IMR-90 (cell line): ENCODE measurements around the gene CAND2. TPM values are rescaled to one million over a fixed set of nuclear protein-coding genes. Genes with fewer than 3 reads are reported as not detected.

Source experiments
- ATAC-seq: fragments of 200-7000 bp; cut with Tn5 transposase; 2 replicates; pipeline ENCODE4 v1.9.1; 2020; ENCODE audit warnings: low read depth, mild to moderate bottlenecking, moderate library complexity
- BruUV-seq: library from RNA; stranded (reverse); fragments of 400-500 nt; replicated peaks from 2 replicates; lab custom pipeline; 2021; lab: Mats Ljungman, UMichigan
- CTCF ChIA-PET: fragments of 300-600 bp; formaldehyde crosslinking; extraction: SDS; loops from one replicate; lab custom pipeline; 2021; ENCODE audit warnings: antibody characterized with exemption; lab: Yijun Ruan, JAX
- POLR2A ChIA-PET: fragments of 300-600 bp; sonication (Branson Sonifier 250); formaldehyde crosslinking; loops from one replicate; lab custom pipeline; 2022; ENCODE audit warnings: antibody characterized with exemption; ENCODE audit not compliant: unreplicated experiment; lab: Charles Lee
- DNase-seq: peaks from one replicate; pipeline ENCODE4 v3.0.0; 2013
- H2AFZ ChIP-seq: replicated peaks from 2 replicates; pipeline ENCODE3; 2013; ENCODE audit warnings: low read length, mild to moderate bottlenecking; ENCODE audit not compliant: poor library complexity
- H2AK5ac ChIP-seq: 2 replicates; pipeline ENCODE4 v1.6.1; 2013; ENCODE audit warnings: low read depth, low read length, inconsistent platforms
- H2AK9ac ChIP-seq: replicated peaks from 2 replicates; pipeline ENCODE3; 2013; ENCODE audit warnings: mild to moderate bottlenecking, low read depth, low read length, moderate library complexity; ENCODE audit not compliant: poor library complexity
- H2BK120ac ChIP-seq: 2 replicates; pipeline ENCODE4 v1.6.1; 2013; ENCODE audit warnings: low read depth, low read length, inconsistent platforms
- H2BK15ac ChIP-seq: 3 replicates; pipeline ENCODE4 v1.6.1; 2013; ENCODE audit warnings: low read depth, low read length, inconsistent platforms
- H2BK20ac ChIP-seq: 2 replicates; pipeline ENCODE4 v1.6.1; 2013; ENCODE audit warnings: low read depth, mild to moderate bottlenecking, inconsistent platforms, low read length, moderate library complexity
- H2BK5ac ChIP-seq: 2 replicates; pipeline ENCODE4 v1.6.1; 2013; ENCODE audit warnings: mild to moderate bottlenecking, low read depth, low read length, inconsistent platforms; ENCODE audit not compliant: poor library complexity, severe bottlenecking
- H3K14ac ChIP-seq: replicated peaks from 2 replicates; pipeline ENCODE4 v1.6.1; 2013; ENCODE audit warnings: low read depth, low read length, inconsistent platforms
- H3K18ac ChIP-seq: 2 replicates; pipeline ENCODE4 v1.6.1; 2013; ENCODE audit warnings: low read depth, low read length, control low read depth
- H3K23ac ChIP-seq: 2 replicates; pipeline ENCODE4 v1.6.1; 2013; ENCODE audit warnings: low read depth, low read length, inconsistent platforms
- H3K27ac ChIP-seq: 2 replicates; pipeline ENCODE4 v1.5.1; 2013; ENCODE audit warnings: mild to moderate bottlenecking, control low read depth, low read length; ENCODE audit not compliant: insufficient read depth
- H3K27me3 ChIP-seq: 2 replicates; pipeline ENCODE4 v1.6.1; 2013; ENCODE audit warnings: low read length; ENCODE audit not compliant: control insufficient read depth, insufficient read depth
- H3K36me3 ChIP-seq: 2 replicates; pipeline ENCODE4 v1.6.1; 2013; ENCODE audit warnings: low read length, mixed read lengths; ENCODE audit not compliant: control insufficient read depth, insufficient read depth
- H3K4ac ChIP-seq: 2 replicates; pipeline ENCODE4 v1.6.1; 2013; ENCODE audit warnings: low read depth, low read length, inconsistent platforms
- H3K4me1 ChIP-seq: 2 replicates; pipeline ENCODE4 v1.6.1; 2013; ENCODE audit warnings: low read length, mixed read lengths; ENCODE audit not compliant: control insufficient read depth, insufficient read depth
- H3K4me2 ChIP-seq: 2 replicates; pipeline ENCODE4 v1.6.1; 2013; ENCODE audit warnings: low read depth, mild to moderate bottlenecking, control low read depth, low read length, moderate library complexity
- H3K4me3 ChIP-seq: 2 replicates; pipeline ENCODE4 v1.5.1; 2013; ENCODE audit warnings: low read depth, mild to moderate bottlenecking, control low read depth, low read length, moderate library complexity; ENCODE audit not compliant: insufficient read depth
- H3K56ac ChIP-seq: 2 replicates; pipeline ENCODE4 v1.6.1; 2013; ENCODE audit warnings: low read length, inconsistent platforms; ENCODE audit not compliant: insufficient read depth; ENCODE audit errors: extremely low read depth
- H3K79me1 ChIP-seq, 2 experiments: 2 replicates each; pipeline ENCODE4 v1.6.1; 2013; ENCODE audit warnings: low read length in 2 of 2, inconsistent platforms in 1 of 2, low read depth in 1 of 2
- H3K9ac ChIP-seq: 2 replicates; pipeline ENCODE4 v1.6.1; 2013; ENCODE audit warnings: low read depth, low read length, control low read depth
- H3K9me1 ChIP-seq: 2 replicates; pipeline ENCODE4 v1.6.1; 2013; ENCODE audit warnings: low read length, inconsistent platforms; ENCODE audit not compliant: insufficient read depth
- H3K9me3 ChIP-seq: 2 replicates; pipeline ENCODE4 v1.6.1; 2013; ENCODE audit warnings: low read length; ENCODE audit not compliant: control insufficient read depth, insufficient read depth
- H4K20me1 ChIP-seq: 2 replicates; pipeline ENCODE4 v1.6.1; 2013; ENCODE audit warnings: low read length, inconsistent platforms; ENCODE audit not compliant: insufficient read depth
- H4K5ac ChIP-seq: 2 replicates; pipeline ENCODE4 v1.6.1; 2013; ENCODE audit warnings: mild to moderate bottlenecking, low read depth, low read length, control low read depth
- H4K8ac ChIP-seq, 2 experiments: 2 replicates each; pipeline ENCODE4 v1.6.1; 2013; ENCODE audit warnings: low read depth in 2 of 2, low read length in 2 of 2, control low read depth in 1 of 2, inconsistent platforms in 1 of 2
- H4K91ac ChIP-seq: 2 replicates; pipeline ENCODE4 v1.6.1; 2013; ENCODE audit warnings: low read depth, low read length, inconsistent platforms; ENCODE audit not compliant: insufficient read depth
- BHLHE40 ChIP-seq: fragments of 150-350 bp; IDR thresholded peaks from 2 replicates; pipeline ENCODE4 v1.6.1; 2016; ENCODE audit warnings: mild to moderate bottlenecking, low read depth, low read length
- CEBPB ChIP-seq: IDR thresholded peaks from 2 replicates; pipeline ENCODE4 v1.6.1; 2012; ENCODE audit warnings: low read depth, low read length, improper control_type of control experiment
- CHD1 ChIP-seq: IDR thresholded peaks from 2 replicates; pipeline ENCODE4 v1.6.1; 2012; ENCODE audit warnings: low read depth, low read length, improper control_type of control experiment
- CTCF ChIP-seq: conservative IDR thresholded peaks from 2 replicates; pipeline ENCODE4 v1.5.1; 2012; ENCODE audit warnings: mild to moderate bottlenecking, low read depth, low read length, improper control_type of control experiment
- ELK1 ChIP-seq: fragments of 150-350 bp; IDR thresholded peaks from 2 replicates; pipeline ENCODE4 v1.6.1; 2016; ENCODE audit warnings: low read depth, mild to moderate bottlenecking, low read length, moderate library complexity, borderline replicate concordance
- FOS ChIP-seq: fragments of 150-350 bp; IDR thresholded peaks from 2 replicates; pipeline ENCODE4 v1.6.1; 2016; ENCODE audit warnings: low read depth, low read length
- MAFK ChIP-seq: IDR thresholded peaks from 2 replicates; pipeline ENCODE4 v1.6.1; 2012; ENCODE audit warnings: low read depth, low read length, improper control_type of control experiment
- MAZ ChIP-seq: IDR thresholded peaks from 2 replicates; pipeline ENCODE4 v1.6.1; 2012; ENCODE audit warnings: low read depth, mild to moderate bottlenecking, low read length, improper control_type of control experiment, moderate library complexity, borderline replicate concordance
- MXI1 ChIP-seq: IDR thresholded peaks from 2 replicates; pipeline ENCODE4 v1.6.1; 2012; ENCODE audit warnings: low read depth, mild to moderate bottlenecking, low read length, moderate library complexity, borderline replicate concordance
- POLR2A ChIP-seq: IDR thresholded peaks from 2 replicates; pipeline ENCODE4 v1.6.1; 2012; ENCODE audit warnings: mild to moderate bottlenecking, low read depth, low read length
- RAD21 ChIP-seq: IDR thresholded peaks from 2 replicates; pipeline ENCODE4 v1.6.1; 2012; ENCODE audit warnings: low read length, improper control_type of control experiment
- RFX5 ChIP-seq: IDR thresholded peaks from 2 replicates; pipeline ENCODE4 v1.8.0; 2012; ENCODE audit warnings: low read depth, mild to moderate bottlenecking, low read length, moderate library complexity
- SMC3 ChIP-seq: fragments of 150-350 bp; IDR thresholded peaks from 2 replicates; pipeline ENCODE4 v1.6.1; 2016; ENCODE audit warnings: low read depth, mild to moderate bottlenecking, antibody characterized with exemption, low read length, moderate library complexity
- USF2 ChIP-seq: fragments of 150-350 bp; IDR thresholded peaks from 2 replicates; pipeline ENCODE4 v1.6.1; 2017; ENCODE audit warnings: mild to moderate bottlenecking, antibody characterized with exemption, low read length, low read depth
- WGBS, 2 experiments: methylation state at CpG; one replicate each; pipeline versions ENCODE4 v1.1.5 to v1.1.7; 2013; ENCODE audit warnings: missing lambda C conversion rate in 2 of 2; ENCODE audit not compliant: insufficient read length in 1 of 2; ENCODE audit errors: extremely low coverage in 2 of 2; 5-methylcytosine and 5-hydroxymethylcytosine counted together
- dilution Hi-C: fragments of 300-500 bp; cut with HindIII; formaldehyde crosslinking; loops from one replicate; pipeline ENCODE4 v1.14.3; 2018; ENCODE audit warnings: low sequenced_read_pairs; ENCODE audit not compliant: unreplicated experiment
- in situ Hi-C: fragments of 300-500 bp; cut with MboI; formaldehyde crosslinking; loops from 3 replicates; pipeline ENCODE4 v1.14.3; 2019; ENCODE audit warnings: low sequenced_read_pairs, inconsistent platforms, mixed read lengths
- intact Hi-C: fragments of 100-400 bp; cut with micrococcal nuclease; formaldehyde crosslinking; loops from 2 replicates; pipeline ENCODE4 v1.10.0; 2022
- polyA plus RNA-seq, 3 experiments: library from polyadenylated mRNA; depleted of rRNA; stranded (reverse); fragments of >200 nt; gene quantifications; 2 replicates each; pipeline ENCODE4 v1.2.3, GENCODE V29; 2012; ENCODE audit warnings: low replicate concordance in 1 of 3
- total RNA-seq: library from RNA; depleted of rRNA; stranded (reverse); fragments of >200 nt; gene quantifications from 2 replicates; pipeline ENCODE4 v1.2.3, GENCODE V29; 2012

The CAND2 gene
- total and polyA plus RNA-seq, 2 of the 4 experiments (the other 2 are of a cell fraction), result 2.9 to 4.9 TPM

DNA sequence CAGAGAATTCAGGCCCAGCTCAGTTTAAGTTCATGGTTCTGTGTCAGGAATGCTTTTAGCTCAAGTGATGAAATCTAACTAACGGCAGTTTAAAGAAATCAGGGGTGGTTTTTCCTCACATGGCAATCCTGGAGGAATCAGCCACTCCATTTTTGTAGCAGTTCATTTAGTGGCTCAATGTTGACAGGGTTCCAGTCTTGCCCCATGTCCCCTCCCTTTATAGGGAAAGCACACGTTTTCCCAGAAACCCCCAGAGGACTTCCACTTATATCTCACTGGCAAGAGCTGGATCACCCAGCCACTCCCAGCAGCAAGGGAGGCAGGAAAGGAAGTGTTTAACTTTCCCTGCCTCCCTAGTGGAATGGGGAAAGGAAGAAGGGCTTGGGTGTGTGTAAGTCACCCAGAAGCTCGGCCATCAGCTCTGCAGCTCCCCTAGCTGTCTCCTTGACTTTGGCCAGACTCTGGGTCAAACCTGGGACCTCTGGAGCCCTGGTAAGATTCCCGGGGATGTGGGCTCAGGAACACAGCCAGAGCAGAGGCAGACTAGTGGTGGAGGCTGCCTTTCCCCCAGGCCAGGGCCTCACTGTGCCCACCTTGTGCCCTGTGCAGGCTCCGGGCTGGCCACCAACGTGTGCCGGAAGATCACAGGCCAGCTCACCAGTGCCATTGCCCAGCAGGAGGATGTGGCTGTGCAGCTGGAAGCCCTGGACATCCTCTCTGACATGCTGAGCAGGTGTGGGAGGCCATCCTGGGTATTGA is 11.3 kb downstream of the CAND2 start:
- no peak overlapping the region for H2BK20ac ChIP-seq
- no peak overlapping the region for H3K18ac ChIP-seq
- H2BK15ac ChIP-seq, result no peak overlapping the region
- H3K36me3 ChIP-seq, result peaks cover 20% of the 10 kb centered on the region; the same call in 1 of the 2 replicates
- H3K23ac ChIP-seq, result no peak overlapping the region
- no TSS peak for BruUV-seq
- no peak overlapping the region for H2AK9ac ChIP-seq
- no peak overlapping the region for H2BK5ac ChIP-seq
- no peaks in the 10 kb centered on the region for H3K9me1 ChIP-seq
- no peaks in the 10 kb centered on the region for H4K20me1 ChIP-seq
- intact Hi-C loops, result no loop called here
- no peak overlapping the region for H4K5ac ChIP-seq
- in situ Hi-C loops, result no loop called here
- H3K27me3 ChIP-seq, result no peaks in the 10 kb centered on the region
- peaks cover 2% of the 10 kb centered on the region; the same call in 1 of the 2 replicates for H3K4me1 ChIP-seq
- no peak overlapping the region for H2AFZ ChIP-seq
- H2BK120ac ChIP-seq, result no peak overlapping the region
- H3K4me3 ChIP-seq, result no peak overlapping the region
- no peaks in the 10 kb centered on the region; a peak in 1 of 4 replicates for H3K79me1 ChIP-seq
- dilution Hi-C loops, result no loop called here
- TF ChIP-seq SMC3, result no peak
- TF ChIP-seq RAD21, result no peak
- TF ChIP-seq FOS, result no peak
- no peak for TF ChIP-seq CEBPB
- TF ChIP-seq MAFK, result no peak
- no peak for TF ChIP-seq MXI1
- no peak for TF ChIP-seq MAZ
- TF ChIP-seq POLR2A, result no peak
- TF ChIP-seq RFX5, result no peak
- TF ChIP-seq ELK1, result no peak
- no peak for TF ChIP-seq BHLHE40
- TF ChIP-seq CTCF, result no peak
- no peak for TF ChIP-seq USF2
- no peak for TF ChIP-seq CHD1
- no peak overlapping the region for H3K9ac ChIP-seq
- H3K4ac ChIP-seq, result no peak overlapping the region
- POLR2A ChIA-PET, result no interaction called here
- no peak overlapping the region for H4K8ac ChIP-seq
- DNase-seq (no peak), ATAC-seq (no peak)
- H3K14ac ChIP-seq, result no peak overlapping the region
- 41% methylated on average over 2 of the region's 7 CpGs; no CpG with 5 or more reads in 1 of the 2 experiments for WGBS, 2 experiments
- H4K91ac ChIP-seq, result no peak overlapping the region
- CTCF ChIA-PET, result no interaction called here
- H2AK5ac ChIP-seq, result no peak overlapping the region
- H3K4me2 ChIP-seq, result no peak overlapping the region
- H3K56ac ChIP-seq, result no peak overlapping the region
- no peak overlapping the region for H3K27ac ChIP-seq
- no peaks in the 10 kb centered on the region for H3K9me3 ChIP-seq
